ENCODE data around the gene OS9.
"Not testable (repeated sequence)": the region's sequence is repeated elsewhere in the genome, so short reads cannot be mapped to it uniquely, and the experiment has no call there.

Gene OS9

GRCh38 chr12:57715036-57715748, 21.3 kb downstream of the OS9 start:
- H3K9me3 Mint-ChIP-seq (ENCODE audit: low read depth); H3K4me3 Mint-ChIP-seq; H3K36me3 Mint-ChIP-seq; H3K27ac Mint-ChIP-seq; H3K4me1 Mint-ChIP-seq (ENCODE audit: low read depth); H3K27me3 Mint-ChIP-seq: not testable (repeated sequence)

GRCh38 chr12:57715786-57716185, 21.9 kb downstream of the OS9 start:
- Mint-ChIP-seq H3K9me3 (ENCODE audit: low read depth) (no peaks in the 10 kb centered on the region), H3K4me3 (no peak overlapping the region), H3K36me3 (peaks cover 5% of the 10 kb centered on the region), H3K4me1 (ENCODE audit: low read depth) (no peaks in the 10 kb centered on the region), H3K27me3 (no peaks in the 10 kb centered on the region), H3K27ac (no peak overlapping the region)

GRCh38 chr12:57716305-57716704, 22.4 kb downstream of the OS9 start:
- H3K27me3 Mint-ChIP-seq: no peaks in the 10 kb centered on the region
- H3K4me1 Mint-ChIP-seq (ENCODE audit: low read depth): no peaks in the 10 kb centered on the region
- H3K27ac Mint-ChIP-seq: no peak overlapping the region
- H3K4me3 Mint-ChIP-seq: no peak overlapping the region
- H3K36me3 Mint-ChIP-seq: peaks cover 5% of the 10 kb centered on the region
- no peaks in the 10 kb centered on the region for H3K9me3 Mint-ChIP-seq (ENCODE audit: low read depth)

DNA sequence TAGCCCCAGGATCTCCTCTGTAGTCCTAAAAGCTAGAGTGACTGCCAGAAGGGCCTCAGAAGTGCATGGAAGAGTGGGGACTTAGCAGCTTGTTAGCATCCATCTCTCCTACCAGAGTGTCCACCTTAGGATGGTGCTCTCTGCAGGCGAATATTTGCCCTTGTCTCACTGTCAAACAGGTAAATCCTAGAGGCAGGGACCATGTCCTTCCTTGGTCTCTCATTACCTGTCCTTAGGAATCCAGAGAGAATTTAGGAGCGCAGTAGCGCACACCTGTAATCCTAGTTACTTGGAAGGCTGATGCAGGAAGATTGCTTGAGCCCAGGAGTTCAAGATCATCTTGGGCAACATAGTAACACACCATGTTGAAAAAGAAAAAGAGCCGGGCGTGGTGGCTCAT, 23.2 kb downstream of the OS9 start:
- H3K27me3 Mint-ChIP-seq: no peaks in the 10 kb centered on the region
- H3K27ac Mint-ChIP-seq: no peak overlapping the region
- H3K4me1 Mint-ChIP-seq (ENCODE audit: low read depth): peaks cover 5% of the 10 kb centered on the region
- H3K4me3 Mint-ChIP-seq: no peak overlapping the region
- H3K36me3 Mint-ChIP-seq: peaks cover 2% of the 10 kb centered on the region
- H3K9me3 Mint-ChIP-seq (ENCODE audit: low read depth): no peaks in the 10 kb centered on the region

DNA sequence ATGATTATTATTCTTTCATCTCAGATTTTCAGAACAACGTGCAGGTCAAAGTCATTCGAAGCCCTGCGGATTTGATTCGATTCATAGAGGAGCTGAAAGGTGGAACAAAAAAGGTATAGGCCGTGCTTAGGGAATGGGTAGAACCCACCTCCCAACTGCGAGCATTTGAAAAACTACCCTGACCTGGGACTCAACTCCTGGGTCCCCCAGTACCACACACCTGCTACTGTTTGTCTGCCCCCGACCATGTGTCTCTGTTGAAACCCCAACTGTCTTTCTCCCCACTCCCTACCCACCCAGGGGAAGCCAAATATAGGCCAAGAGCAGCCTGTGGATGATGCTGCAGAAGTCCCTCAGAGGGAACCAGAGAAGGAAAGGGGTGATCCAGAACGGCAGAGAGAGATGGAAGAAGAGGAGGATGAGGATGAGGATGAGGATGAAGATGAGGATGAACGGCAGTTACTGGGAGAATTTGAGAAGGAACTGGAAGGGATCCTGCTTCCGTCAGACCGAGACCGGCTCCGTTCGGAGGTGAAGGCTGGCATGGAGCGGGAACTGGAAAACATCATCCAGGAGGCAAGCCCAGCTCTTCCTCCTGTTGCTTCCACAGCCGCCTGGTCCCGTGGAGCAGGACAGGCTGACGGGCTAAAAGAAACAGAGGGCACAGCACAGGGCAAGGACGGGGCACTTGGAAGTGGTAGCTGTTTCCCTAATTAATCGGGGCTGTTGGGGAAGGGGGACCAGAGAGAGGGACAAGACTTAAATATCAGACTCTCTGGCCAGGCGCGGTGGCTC, 24.1 kb downstream of the OS9 start:
- no peaks in the 10 kb centered on the region for H3K27me3 Mint-ChIP-seq
- no peaks in the 10 kb centered on the region for H3K9me3 Mint-ChIP-seq (ENCODE audit: low read depth)
- H3K27ac Mint-ChIP-seq: no peak overlapping the region
- H3K4me3 Mint-ChIP-seq: no peak overlapping the region
- H3K36me3 Mint-ChIP-seq: peaks cover 2% of the 10 kb centered on the region
- H3K4me1 Mint-ChIP-seq (ENCODE audit: low read depth): peaks cover 8% of the 10 kb centered on the region

DNA sequence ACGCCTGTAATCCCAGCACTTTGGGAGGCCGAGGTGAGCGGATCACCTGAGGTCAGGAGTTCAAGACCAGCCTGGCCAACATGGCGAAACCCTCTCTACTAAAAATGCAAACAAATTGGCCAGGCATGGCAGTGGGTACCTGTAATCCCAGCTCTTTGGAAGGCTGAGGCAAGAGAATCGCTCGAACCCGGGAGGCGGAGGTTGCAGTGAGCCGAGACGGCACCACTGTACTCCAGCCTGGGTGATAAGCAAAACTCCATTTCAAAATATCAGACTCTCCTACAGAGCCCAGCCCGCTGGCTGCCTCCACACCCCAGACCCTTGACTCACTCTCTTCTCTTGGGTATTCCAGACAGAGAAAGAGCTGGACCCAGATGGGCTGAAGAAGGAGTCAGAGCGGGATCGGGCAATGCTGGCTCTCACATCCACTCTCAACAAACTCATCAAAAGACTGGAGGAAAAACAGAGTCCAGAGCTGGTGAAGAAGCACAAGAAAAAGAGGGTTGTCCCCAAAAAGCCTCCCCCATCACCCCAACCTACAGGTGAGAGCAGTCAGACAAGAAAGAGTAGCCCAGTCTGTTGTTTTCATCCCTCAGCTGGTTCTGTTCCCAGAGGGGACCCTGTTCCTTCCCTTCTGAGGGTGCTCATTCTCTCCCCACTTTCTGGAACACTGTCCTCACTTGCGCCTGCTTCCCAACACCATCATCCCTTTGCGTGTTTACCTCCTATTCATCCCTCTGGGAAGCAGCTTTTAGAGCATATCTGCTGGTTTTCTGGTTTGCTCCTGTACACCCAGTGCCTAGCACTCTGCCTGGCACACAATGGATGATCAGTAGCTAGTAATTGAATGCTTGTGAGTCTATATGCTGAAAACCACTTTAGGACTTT, 25.0 kb downstream of the OS9 start:
- Mint-ChIP-seq H3K4me1 (ENCODE audit: low read depth) (peaks cover 8% of the 10 kb centered on the region), H3K27ac (peak overlapping the region; percentile 29), H3K4me3 (no peak overlapping the region), H3K36me3 (peaks cover 2% of the 10 kb centered on the region), H3K27me3 (no peaks in the 10 kb centered on the region), H3K9me3 (ENCODE audit: low read depth) (no peaks in the 10 kb centered on the region)

GRCh38 chr12:57719777-57720605, 26.1 kb downstream of the OS9 start:
- Mint-ChIP-seq H3K9me3 (ENCODE audit: low read depth) (no peaks in the 10 kb centered on the region), H3K4me3 (no peak overlapping the region), H3K27me3 (no peaks in the 10 kb centered on the region), H3K4me1 (ENCODE audit: low read depth) (peaks cover 15% of the 10 kb centered on the region), H3K36me3 (peaks cover 2% of the 10 kb centered on the region), H3K27ac (no peak overlapping the region)

DNA sequence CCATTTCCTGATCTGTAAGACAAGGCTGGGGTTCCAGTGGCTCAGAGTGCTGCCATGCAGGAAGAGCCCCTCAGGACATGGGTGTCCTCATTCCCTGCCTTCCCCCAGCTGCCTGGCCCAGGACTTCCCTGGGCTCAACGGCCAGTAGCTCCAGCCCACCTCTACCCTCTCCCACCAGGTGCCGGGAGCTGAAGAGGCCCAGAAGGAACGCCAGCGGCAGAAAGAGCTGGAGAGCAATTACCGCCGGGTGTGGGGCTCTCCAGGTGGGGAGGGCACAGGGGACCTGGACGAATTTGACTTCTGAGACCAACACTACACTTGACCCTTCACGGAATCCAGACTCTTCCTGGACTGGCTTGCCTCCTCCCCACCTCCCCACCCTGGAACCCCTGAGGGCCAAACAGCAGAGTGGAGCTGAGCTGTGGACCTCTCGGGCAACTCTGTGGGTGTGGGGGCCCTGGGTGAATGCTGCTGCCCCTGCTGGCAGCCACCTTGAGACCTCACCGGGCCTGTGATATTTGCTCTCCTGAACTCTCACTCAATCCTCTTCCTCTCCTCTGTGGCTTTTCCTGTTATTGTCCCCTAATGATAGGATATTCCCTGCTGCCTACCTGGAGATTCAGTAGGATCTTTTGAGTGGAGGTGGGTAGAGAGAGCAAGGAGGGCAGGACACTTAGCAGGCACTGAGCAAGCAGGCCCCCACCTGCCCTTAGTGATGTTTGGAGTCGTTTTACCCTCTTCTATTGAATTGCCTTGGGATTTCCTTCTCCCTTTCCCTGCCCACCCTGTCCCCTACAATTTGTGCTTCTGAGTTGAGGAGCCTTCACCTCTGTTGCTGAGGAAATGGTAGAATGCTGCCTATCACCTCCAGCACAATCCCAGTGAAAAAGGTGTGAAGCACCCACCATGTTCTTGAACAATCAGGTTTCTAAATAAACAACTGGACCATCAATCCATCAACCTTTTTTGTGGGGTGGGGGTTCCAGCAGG, 27.0 kb downstream of the OS9 start:
- H3K27ac Mint-ChIP-seq: no peak overlapping the region
- H3K36me3 Mint-ChIP-seq: peaks cover 2% of the 10 kb centered on the region
- H3K4me3 Mint-ChIP-seq: no peak overlapping the region

DNA sequence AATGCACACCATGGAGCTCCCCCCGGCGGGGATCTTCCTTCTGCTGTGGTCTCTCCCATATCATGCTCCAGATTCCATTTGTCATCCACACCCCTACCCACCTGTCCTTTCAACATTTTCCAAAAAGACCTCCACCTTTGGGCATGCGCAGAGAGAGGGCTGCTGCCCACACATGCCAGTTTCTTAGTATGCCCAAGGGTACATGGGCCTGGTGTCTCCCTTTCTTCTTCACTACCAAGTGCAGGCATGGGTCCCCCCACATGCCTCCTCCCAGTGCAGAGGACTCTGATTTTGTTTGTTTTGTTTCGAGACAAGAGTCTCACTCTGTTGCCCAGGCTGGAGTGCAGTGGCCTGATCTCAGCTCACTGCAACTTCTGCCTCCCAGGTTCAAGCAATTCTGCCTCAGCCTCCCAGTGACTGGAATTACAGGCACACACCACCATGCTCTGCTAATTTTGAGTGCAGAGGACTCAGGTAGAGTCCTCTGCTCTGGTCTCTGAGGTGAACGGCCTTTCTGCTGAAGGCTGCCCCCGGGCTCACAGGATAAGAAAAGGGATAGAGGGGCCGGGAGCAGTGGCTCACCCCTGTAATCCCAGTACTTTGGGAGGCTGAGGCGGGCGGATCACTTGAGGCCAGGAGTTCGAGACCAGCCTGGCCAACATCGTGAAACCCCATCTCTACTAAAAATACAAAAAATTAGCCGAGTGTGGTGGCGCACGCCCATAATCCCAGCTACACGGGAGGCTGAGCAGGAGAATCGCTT, 28.1 kb downstream of the OS9 start:
- H3K4me1 Mint-ChIP-seq (ENCODE audit: low read depth): peaks cover 16% of the 10 kb centered on the region
- not testable (repeated sequence) for H3K4me3 Mint-ChIP-seq; H3K27ac Mint-ChIP-seq; H3K27me3 Mint-ChIP-seq; H3K36me3 Mint-ChIP-seq; H3K9me3 Mint-ChIP-seq (ENCODE audit: low read depth)

More for the DNA sequence above, 27.0 kb downstream of the OS9 start:
- Mint-ChIP-seq H3K27me3 (no peaks in the 10 kb centered on the region), H3K4me1 (ENCODE audit: low read depth) (peaks cover 16% of the 10 kb centered on the region), H3K9me3 (ENCODE audit: low read depth) (no peaks in the 10 kb centered on the region)

DNA sequence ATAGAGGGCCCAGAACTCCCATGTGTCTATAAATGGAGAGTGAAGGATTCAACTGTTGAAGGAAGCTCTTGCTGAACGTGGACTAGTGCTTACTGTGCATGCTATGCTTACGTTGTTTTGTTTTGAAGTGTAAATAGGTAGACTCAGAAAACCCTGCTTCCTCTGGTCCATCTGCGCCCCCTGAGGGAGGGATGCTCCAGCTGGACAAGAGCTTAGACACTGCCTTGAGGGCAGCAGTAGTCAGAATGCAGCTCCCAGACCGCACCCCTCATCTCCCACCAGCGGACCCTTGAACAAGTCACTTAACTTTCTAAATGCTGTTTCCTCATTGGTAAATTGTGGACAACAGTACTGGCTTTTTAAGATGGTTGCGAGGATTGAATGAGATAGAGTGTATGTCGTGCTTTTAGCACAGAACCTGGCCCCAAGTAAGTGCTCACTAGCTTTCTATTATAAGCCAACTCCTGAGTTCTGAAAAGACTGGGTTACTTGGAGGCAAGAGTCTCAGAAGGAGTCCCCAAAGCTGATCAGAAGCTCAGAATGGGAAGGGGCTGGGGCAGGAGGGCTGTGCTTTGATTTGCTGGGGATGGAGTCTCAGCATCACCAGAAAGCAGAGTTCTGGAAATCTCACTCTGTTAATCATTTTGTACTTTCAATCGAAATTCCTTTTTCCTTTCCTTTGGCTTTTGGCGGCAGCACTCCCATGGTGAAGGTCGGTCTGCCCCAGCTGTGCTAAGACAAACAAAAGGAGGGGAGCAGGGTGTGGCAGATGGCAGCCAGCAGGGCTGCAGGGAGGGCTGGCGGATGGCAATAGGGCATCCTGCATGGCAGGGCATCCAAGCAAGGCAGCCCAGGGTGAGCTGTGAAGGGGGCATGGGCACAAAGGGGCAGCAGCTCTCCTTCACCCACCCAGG, 29.0 kb downstream of the OS9 start:
- Mint-ChIP-seq H3K4me3 (no peak overlapping the region), H3K27me3 (no peaks in the 10 kb centered on the region), H3K9me3 (ENCODE audit: low read depth) (no peaks in the 10 kb centered on the region), H3K27ac (peak overlapping the region; percentile 10), H3K36me3 (peaks cover 3% of the 10 kb centered on the region), H3K4me1 (ENCODE audit: low read depth) (peaks cover 16% of the 10 kb centered on the region)

DNA sequence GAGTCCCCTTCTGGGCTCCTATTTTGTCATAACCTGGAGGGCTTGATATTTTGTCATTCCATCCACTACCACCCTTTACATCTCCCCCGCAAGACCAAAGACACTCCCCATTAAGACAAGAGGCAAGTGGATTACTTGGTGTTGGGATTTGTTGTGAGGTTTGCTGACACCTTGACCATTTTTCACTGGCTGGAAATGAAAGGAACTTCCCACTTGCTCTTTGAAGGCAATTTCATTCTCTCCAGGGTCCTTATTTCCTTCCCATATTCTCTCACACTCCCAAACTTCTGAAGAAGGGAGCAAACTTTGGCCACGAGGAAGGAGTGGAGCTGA, 29.7 kb downstream of the OS9 start:
- Mint-ChIP-seq H3K27me3 (no peaks in the 10 kb centered on the region), H3K4me3 (no peak overlapping the region), H3K27ac (no peak overlapping the region), H3K36me3 (peaks cover 2% of the 10 kb centered on the region), H3K4me1 (ENCODE audit: low read depth) (peaks cover 16% of the 10 kb centered on the region), H3K9me3 (ENCODE audit: low read depth) (no peaks in the 10 kb centered on the region)
